HG03521 (cell line): Measurements from ENCODE around the gene CTNNA1.

ENCODE experiments used
- ATAC-seq: cut with Tn5 transposase; IDR thresholded peaks from one replicate; pipeline ENCODE4 v1.9.1; 2021; ENCODE audit warnings: mild to moderate bottlenecking, moderate library complexity; ENCODE audit not compliant: unreplicated experiment

CTNNA1 gene

DNA sequence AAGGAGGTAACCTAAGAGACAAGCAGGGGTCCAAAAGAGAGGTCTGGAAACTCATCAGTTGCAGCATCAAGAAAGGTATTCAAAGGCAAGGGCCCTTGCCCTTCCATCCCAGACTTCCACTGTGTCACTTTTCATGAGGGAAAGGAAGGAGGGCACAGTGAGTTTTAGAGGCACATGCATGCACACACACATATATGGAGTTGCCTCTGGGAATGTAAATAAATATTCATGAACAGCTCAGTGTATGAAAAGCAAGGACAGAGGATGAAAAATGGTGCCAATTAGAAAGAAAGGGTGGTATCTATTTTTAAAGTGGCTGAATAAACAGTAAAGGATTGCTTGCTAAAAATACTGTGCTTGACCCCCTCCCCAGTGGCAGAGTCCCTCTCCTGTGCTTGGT lies 227.2 kb downstream of the CTNNA1 start:
- ATAC-seq: no peak

DNA sequence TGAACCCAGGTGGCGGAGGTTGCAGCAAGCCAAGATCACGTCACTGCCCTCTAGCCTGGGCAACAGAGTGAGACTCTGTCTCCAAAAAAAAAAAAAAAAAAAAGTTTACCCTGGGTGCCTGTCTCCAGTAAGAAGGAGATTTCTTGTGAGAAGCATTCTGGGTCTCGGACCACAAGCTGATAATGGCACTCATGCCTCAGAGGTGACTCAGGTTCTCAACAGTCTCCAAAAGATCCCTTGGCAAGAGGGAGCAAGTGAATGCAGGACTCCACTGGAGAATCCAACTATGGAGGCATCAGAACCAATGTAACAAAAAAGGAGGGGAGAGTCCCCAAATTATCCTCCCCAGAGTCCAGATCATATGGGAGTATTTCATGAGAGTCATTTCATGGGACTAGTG lies 227.9 kb downstream of the CTNNA1 start:
- ATAC-seq: no peak

DNA sequence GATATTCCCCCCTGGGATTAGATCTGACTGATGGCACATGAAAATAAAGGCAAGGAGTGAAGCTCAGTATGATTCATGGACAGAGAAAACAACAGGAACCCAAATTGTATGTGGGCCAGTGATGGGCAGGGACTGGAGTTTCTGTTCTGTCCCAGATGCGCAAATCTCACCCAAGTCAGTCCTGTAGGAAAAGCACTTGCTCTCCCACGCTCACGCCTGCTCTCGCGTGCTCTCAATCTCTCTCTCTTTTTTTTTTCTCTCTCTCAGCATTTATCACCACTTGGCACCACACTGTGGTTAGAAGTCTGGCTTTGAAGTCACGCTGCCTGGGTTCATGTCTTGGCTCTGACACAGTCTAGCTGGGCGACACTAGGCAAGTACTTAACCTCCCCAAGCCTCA lies 228.4 kb downstream of the CTNNA1 start:
- no peak for ATAC-seq

DNA sequence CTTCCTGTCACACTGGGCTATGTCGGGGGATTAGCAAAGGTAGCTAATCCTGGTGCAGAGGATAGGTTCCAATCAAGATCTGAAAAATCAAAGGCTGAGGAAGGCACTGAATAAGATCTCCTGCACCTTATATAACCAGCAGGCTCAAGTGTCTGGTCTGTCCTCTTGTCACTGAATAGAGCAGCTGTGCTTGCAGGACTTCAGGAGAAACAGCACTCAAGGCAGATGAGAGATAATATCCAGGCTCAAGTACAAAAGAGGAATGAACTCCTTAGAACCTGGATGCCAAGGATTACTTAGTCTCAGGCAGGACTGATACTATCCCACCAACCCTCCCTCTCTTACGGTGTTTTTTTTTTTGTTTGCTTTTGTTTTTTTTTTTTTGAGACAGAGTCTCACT lies 230.8 kb downstream of the CTNNA1 start:
- no peak for ATAC-seq
